IPS-NIHi11 (cell line): Measurements from ENCODE around the gene ILDR1.

Source experiments
- DNase-seq: peaks from one replicate; pipeline ENCODE4 v3.0.0; 2012; ENCODE audit warnings: mixed read lengths, low spot score

Gene ILDR1

DNA sequence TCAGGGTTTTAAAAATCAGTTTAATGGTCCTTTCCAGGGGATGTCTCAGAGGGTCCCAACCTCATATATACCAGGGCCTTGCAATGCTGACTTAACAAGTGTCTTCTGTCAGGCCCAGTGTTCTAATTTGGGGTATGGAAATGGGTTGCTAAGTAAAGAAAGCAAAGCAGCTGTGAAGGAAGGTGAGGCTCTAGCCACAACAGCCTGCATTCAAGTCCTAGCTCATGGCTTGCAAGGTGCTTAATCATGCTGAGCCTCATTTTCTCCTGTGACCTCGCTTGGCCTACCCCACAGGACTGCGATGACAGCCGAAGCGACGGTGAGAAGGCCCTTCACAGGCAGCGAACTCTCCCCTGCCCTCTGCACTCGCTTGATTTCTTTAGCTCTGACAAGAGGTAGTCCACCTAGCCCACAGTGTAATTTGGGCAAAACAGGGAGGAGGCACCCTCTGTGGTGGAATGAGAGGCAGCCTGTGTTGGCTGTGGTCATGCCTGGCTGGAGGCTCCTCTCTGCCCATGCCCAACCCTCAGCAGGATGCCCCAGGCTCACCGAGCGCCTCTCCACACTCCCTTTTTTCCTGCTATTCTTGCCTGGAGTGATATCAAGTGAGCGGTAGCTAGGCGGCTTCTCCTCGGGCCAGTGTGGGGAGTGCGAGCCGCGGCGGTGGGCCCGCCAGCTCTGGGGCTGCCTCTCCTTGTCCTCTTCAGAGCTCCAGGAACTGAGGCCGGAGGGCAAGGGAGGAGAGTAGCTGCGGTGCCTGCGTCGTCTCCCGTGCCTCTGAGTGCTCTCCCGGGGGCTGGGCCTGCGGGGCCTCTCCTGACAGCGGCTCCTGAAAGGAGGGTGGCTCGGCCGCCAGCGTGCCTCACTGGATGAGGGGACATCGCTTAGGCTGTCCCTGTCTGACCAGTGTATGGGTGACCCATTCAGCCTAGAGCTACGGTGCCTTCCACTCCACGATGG is 29.2 kb downstream of the ILDR1 start:
- DNase-seq = no peak

DNA sequence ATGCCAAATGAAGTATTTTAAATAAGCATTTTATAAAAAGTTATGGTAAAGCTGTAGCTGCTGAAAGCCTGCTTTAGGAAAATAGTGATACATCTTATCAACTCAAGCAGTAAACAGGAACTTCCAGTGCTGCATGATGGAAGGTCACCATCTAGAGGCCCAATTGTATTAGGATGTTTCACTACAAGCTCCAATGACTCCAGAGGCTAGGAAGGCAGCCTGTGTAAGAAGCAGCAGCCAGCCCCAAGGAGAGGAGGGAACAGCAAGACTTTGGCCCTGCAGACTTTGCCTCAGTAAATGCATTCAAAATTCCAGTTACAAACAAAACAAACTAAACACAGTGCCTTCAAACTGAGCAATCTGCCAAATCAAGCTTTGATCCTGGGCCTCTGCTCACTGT is 32.1 kb downstream of the ILDR1 start:
- no peak for DNase-seq

DNA sequence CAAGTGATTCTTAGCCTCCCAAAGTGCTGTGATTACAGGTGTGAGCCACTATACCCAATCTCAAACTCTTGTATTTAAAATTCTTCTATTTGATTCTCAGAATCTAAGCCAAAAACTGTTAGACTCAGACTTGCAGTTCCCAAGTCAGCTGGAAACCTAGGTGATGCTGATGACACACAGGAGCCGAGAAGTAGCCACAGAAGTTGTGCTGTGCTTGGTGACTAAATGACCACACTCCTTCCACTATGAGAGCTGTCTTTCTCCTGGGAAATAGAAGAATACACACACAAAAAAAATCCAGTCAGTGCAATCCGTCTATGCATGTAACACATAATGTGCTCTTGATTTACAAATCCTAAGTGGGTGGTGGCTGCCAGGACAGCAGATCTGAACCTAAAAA is 33.9 kb downstream of the ILDR1 start:
- DNase-seq = no peak

DNA sequence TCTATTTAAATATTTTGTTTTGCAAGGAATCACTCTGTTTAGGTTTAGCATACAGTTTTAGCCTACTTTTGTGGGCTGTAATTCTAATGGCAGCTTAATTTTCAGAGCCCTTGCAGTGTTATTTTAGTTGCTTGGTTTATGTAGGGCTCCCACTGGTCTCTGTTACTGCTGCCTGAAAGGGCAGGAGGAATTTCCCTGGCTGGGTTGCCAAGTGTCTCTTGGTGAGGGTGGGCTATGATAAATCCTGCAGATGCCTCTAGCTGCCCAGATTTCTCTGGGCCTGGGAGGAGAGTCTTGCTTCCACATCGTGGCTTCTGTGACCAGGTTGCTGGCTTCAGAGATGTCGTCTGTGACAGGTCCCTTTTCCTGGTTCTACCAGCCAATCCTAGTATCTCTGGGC is 36.2 kb downstream of the ILDR1 start:
- no peak for DNase-seq

DNA sequence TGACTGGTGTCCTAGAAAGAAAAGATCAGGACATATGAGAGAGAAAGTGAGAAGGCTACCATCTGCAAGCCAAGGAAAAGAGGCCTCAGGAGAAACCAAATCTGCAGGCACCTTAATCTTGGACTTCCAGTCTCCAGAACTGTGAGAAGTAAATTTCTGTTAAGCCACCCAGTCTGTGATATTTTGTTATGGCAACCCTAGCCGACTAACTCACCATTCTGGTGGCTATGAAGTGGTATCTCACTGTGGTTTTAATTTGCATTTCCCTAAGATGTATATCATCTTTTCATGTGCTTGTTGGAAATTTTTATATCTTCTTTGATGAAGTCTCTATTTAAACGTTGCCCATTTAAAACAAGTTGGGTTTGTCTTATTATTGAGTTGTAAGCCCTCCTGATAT is 40.6 kb downstream of the ILDR1 start:
- no peak for DNase-seq

DNA sequence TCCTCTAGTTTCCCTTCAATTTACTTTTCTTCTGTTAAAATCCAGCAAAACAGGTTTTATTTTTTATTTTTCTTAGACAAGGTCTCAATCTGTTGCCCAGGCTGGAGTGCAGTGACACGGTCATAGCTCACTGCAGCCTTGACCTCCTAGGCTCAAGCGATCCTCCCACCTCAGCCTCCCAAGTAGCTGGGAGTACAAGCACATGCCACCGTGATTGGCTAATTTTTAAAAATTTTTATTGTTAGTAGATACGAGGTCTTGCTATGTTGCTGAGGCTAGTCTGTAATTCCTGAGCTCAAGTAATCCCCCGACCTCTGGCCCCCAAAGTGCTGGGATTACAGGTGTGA is 41.6 kb downstream of the ILDR1 start:
- DNase-seq = no peak

DNA sequence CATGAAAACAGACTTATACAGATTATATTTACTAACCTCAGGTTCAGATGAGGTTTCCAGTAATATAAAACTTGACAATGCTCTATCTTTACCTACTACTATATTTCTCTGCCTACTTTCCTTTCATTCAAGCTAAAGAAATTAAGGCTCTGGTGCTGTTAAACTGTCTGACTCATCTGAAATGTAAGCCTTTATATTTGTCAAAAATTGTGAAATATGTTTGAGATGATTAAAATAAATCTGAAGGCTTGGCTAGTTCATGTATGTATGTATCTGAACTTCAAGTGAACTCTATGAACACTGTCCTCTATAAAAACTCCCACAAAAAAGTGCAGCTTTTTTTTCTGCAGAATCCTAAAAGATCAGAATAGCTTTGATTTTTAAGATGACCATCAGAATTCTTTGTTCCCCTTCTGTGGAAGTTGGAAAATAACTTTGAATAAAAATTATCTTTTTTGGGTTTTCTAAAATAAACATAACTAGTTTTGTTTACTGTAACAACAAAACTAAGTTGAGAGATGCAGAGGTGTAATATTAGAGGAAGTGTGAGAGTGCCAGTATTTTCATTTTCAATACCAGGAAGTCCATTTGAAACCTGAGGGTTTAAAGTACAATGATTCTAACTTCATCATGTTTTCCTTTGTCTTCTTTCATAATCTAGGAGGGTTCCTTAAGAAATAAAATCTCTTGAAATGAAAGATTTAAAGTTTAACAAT is 42.2 kb downstream of the ILDR1 start:
- DNase-seq = no peak

DNA sequence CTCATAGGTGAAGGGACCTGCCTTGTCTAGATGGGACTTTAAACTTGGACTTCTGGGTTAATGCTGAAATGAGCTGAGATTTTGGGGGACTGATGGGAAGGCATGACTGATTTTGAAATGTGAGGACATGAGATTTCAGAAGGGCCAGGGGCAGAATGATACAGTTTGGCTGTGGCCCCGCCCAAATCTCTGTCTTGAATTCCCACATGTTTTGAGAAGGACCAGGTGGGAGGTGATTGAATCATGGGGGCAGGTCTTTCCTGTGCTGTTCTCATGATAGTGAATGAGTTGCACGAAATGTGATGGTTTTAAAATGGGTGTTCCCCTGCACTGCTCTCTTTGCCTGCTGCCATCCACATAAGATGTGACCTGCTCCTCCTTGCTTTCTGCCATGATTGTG is 42.8 kb downstream of the ILDR1 start:
- DNase-seq = no peak

DNA sequence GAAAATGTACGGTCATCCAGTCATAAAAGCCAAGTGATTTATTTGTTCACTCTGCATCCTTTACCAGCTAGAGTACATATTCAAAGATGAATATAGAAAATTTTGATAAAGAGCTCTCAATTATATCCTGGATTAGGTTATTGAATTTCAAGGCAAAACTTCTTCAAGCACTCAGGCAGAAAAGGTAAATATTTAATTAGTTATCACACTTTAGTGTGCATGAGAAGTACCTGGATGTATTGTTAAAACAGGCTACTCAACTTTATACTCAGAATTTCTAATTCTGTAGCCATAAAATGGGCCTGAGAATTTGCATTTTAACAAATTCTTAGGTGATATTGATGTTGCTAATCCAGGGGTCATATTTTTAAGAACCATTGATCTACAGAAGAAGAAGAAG is 45.3 kb downstream of the ILDR1 start:
- no peak for DNase-seq

DNA sequence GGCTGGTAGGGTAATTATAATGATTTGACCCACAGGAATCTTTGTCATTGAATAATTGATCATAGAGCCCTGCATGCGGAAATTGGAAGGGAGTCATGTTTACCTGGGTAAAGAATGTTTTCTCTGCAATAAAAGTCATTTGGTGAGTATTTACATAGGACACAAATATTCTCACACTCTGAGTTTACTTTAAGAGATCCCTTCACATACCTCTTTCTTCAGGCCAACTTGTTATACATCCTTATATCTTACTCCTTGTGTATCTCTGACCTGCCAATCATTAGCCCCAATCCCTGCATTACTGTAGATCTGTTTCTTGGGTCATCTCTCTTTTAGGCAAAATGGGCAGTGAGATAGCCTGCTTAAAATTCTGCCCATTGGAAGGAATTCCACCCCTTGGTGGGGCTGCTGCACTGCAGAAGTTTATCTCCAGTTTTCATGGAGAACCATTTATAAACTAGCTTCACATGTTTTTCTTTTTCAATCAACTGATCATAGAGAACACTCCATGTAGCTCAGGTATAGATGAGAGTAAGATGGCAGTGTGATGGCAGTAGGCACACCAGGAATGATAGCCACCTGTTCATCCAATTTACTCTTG is 46.2 kb downstream of the ILDR1 start:
- DNase-seq = no peak

DNA sequence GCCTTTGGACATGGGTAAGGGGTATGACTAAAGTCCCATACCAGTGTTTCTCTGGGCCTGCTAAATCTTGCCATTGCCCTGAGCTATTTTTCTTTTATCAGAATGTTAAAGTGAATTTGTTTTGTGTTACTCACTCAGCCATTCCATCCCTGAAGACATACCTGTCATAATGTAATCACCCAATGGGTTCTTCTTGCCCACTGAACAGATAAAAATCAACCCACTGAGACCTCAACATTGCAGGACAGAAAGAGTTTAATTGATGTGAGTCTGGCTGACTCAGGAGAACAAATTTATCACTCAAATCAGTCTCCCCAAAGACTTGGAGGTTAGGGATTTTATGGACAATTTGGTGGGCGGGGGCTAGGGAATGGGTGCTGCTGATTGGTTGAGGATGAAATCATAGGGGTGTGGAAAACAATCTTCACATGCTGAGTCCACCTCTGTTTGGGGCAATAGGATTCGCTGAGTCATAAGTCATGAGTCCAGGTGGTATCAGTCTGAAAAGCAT is 47.4 kb downstream of the ILDR1 start:
- DNase-seq = no peak

DNA sequence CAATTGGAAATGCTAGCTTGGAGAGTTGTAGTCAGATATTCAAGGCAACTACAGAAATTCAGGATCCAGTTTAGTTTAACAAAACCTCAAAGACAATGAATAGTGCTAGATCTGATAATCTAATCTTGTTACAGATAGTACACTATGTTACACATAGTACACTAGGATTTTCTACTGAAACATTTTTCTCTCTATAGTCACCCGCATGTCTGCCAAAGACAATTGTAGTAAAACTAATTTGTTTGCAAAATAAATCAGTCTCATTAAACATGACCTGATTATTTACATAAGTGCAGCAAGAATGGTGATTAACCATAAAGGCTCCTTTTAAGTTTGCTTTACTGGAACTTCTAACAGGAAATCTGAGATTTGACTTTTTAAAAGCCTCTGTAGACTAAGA is 52.0 kb downstream of the ILDR1 start:
- no peak for DNase-seq

DNA sequence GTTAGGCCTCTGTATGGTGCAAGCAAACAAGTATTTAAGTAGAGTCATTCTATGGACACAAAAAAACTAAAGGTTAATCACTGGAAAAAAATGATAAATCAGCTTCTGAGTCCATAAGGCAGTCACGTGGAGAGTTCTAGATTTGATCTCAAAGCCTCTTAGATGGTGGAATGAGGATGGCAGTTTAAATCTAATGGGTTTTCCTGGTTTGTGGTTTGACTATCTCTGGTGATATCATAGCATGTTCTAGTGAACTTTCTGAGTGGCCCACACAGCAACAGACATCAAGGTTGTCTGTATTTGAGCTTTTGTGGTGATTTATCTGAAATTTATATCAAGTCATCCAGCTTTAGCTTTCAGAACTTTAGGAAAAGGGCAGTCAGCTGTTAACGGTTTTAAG is 52.4 kb downstream of the ILDR1 start:
- DNase-seq = no peak

DNA sequence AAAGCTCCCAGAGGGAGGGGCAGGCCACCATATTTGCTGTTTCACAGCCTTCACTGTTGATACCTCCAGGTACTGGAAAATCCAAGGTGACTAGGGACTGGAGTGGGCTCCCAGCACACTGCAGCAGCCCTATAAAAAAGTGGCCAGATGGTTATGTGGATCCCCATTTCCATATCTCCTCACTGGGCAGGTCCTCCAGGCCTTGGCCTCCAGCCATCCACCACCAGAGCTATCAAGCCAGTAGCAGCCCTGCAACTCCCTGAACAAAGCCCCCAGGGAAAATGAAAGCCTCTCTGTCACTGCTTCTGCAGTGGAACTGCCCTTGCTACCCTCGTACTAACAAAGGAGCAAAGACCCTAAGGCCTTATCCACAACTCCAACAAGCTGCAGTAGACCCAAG is 58.4 kb downstream of the ILDR1 start:
- no peak for DNase-seq

DNA sequence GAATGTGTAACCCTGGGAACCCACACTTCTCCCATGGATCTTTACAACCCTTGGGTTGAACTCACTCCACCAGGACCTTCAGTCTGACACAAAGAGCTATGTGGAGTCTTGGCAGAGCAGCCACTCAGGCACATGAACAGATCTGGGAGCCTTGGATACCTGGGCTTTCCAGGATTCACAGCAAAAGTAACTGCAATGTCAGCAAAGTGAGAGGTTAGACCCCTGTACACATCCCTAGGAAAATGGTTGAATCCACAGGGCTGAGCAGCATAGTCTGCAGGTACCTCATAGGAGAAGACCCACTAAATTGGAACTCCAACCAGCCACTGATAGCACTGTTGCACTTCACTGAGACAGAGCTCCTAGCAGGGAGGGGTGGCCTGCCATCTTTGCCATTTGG is 59.6 kb downstream of the ILDR1 start:
- DNase-seq = no peak

DNA sequence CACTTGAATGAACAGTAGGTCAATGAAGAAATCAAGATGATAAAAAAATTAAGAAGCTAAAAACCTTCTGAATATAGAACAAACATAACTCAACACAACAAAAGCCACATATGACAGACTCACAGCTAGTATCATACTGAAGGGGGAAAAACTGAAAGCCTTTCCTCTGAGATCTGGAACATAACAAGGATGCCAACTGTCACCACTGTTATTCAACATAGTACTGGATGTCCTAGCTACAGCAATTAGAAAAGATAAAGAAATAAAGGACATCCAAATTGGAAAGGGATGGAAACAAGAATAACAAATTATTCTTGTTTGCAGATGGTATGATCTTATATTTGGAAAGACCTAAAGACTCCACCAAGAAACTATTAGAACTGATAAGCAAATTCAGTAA is 60.8 kb downstream of the ILDR1 start:
- DNase-seq = no peak

DNA sequence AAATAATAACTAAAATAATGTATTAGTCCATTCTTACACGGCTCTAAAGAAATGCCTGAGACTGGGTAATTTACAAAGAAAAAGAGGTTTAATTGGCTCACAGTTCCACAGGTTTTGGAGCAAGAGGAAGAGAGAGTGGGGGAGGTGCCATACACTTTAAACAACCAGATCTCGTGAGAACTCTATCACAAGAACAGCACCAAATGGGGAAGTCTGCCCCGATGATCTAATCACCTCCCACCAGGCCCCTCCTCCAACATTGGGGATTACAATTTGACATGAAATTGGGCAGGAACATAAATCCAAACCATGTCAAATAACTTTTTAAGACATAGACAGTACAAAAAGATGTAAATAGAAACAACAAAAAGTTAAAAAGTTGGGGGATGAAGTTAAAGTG is 63.2 kb downstream of the ILDR1 start:
- DNase-seq = no peak

DNA sequence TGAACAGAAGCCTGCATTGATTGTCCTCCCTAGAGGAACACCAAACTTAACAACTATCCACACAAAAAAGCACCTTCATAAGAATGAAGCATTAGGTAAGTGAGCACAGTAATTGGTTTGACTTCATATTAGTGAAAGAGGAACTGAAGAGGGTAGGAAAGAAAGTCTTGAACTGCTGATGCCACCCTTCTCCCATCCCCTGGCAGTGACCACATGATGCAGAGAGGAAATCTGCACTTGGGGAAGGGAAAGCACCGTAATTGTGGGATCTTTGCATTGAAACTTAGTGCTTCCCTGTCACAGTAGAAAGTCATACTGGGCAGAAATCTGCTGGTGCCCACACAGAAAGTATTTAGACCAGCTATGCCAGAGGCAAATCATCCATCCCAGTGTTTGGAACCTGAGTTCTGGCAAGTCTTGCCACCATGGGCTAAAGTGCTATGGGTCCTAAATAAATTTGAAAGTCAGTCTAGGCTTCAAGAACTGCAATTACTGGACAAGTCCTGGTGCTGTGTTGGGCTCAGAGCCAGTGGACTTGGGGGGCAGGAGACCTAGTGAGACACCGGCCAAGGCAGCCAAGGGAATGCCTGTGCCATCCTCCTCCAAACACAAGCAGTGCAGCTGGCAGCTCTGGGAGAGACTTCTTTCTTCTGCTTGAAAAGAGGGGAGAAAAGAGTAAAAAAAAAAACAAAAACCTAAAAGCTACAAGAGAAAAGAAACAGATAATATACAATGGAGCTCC is 64.2 kb downstream of the ILDR1 start:
- no peak for DNase-seq

DNA sequence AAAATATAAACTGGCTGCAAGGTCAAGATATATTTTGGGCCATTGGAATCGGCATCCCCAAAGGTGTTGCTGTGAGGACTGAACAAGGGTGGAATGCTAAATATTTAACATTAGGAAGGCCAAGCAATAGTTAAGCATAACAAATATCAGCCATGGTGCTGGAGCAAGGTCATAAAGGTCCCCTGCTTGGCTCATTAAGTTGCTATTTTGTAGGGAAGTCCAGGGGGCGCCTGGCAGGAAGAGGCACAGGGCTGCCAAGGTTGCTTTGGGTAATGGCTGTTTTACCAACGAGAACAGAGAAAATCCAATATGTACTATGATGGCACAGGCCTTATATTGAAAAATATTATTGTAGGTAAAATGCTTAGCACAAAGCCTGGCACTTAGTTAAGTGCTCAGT is 65.7 kb downstream of the ILDR1 start:
- DNase-seq = peak; percentile 11

DNA sequence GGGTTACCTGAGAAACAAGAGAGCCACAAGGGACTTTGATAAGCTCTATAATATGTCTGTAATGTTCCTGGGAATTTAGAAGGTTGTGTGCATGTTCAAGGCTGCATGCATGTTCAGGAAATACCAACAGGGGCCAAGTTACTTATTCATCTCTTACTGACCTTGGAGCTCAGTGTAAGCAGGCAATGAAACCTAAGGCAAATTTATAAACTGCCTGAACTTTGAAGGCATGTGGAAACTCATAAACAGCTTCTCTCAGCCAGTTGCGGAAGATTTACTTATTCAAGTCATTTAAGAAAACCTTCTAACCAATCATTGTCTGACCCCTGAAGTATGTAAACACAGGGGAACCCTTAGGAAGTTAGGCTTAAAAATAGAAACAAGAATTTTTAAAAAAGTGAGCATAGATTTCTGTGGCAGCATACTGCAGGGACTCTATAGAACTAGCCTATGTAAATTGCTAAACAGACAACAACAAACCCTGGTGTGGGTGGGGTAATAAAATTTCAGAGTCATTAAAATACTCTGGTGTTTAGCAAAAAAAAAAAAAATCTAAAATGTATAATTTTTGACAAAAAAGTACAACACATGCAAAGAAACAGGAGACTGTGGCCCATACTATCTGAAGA is 70.6 kb downstream of the ILDR1 start:
- no peak for DNase-seq

DNA sequence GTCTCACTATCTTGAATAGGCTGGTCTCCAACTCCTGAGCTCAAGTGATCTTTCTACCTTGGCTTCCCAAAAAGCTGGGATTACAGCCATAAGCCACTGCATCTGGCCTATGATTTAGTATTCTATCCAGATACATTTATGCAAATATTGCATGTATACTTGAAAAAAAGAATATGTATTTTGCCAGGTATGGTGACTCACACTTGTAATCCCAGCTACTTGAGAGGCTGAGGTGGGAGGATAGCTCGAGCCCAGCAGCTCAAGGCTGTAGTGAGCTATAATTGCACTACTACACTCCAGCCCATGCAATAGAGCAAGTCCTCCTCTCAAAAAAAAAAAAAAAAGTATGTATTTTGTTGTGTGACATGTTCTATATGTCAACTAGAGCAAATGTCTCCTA is 73.4 kb downstream of the ILDR1 start:
- DNase-seq = no peak

DNA sequence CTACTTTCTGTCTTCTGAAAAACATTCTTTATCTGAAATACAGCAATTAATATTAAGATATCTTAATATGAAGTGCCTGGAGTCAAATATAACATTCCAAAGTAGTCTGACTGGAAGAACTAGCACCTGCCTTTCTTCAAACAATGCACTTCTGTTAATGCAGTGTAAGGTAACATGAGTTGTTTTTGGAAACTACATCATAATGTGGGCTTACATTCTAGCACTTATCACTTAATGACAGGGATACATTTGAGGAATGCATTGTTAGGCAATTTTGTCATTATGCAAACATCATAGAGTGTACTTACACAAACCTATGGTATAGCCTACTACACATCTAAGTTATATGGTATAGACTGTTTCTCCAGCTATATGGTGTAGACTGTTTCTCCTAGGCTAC is 78.6 kb downstream of the ILDR1 start:
- no peak for DNase-seq
